H1 (cell line): ENCODE data around the gene CIZ1. TPM values are rescaled to one million over a fixed set of nuclear protein-coding genes. Genes with fewer than 3 reads are reported as not detected.

ENCODE experiments used
- POLR2AphosphoS5 ChIP-seq: IDR thresholded peaks from 2 replicates; pipeline ENCODE4 v1.6.1; 2011; ENCODE audit warnings: low read depth, low read length
- TAF1 ChIP-seq: IDR thresholded peaks from 2 replicates; pipeline ENCODE4 v1.6.1; 2011; ENCODE audit warnings: mild to moderate bottlenecking, low read depth, low read length
- polyA plus RNA-seq, 7 experiments: library from polyadenylated mRNA; depleted of rRNA in 3 of 7; stranded (reverse) in 5 of 7; unstranded in 2 of 7; fragments of >200 nt in 5 of 7; fragments of 200-250 nt in 2 of 7; gene quantifications; 1 replicate in 5 of 7; 2 replicates in 1 of 7; 4 replicates in 1 of 7; pipeline versions ENCODE4 v1.2.1 to v1.2.3, GENCODE V29; 2011 to 2013; ENCODE audit warnings: missing spikeins in 2 of 7, mixed read lengths in 2 of 7
- total RNA-seq: library from RNA; stranded (reverse); fragmentation: NEBNext Ultra II Directional; extraction: Animal tissue kit (Norgen Biotek cat#: 25700); gene quantifications from 2 replicates; pipeline ENCODE4 v1.2.1, GENCODE V29; 2021

The CIZ1 gene
- total and polyA plus RNA-seq, 2 of the 8 experiments (the other 6 are each of a cell fraction or from before 2014, with no cell fraction given) = 66.0 to 107 TPM

GRCh38 chr9:128187361-128187760 lies 4.0 kb downstream of the CIZ1 start (continued):
- no peak for TF ChIP-seq TAF1
- no peak for TF ChIP-seq POLR2AphosphoS5
